HG02981 (cell line): Measurements from ENCODE around the gene TPRN.

ENCODE experiments used
- ATAC-seq: cut with Tn5 transposase; IDR thresholded peaks from one replicate; pipeline ENCODE4 v1.9.1; 2021; ENCODE audit warnings: mild to moderate bottlenecking, moderate library complexity; ENCODE audit not compliant: unreplicated experiment

TPRN gene

GRCh38 chr9:137146527-137146918 is 54.0 kb downstream of the TPRN start:
- no peak for ATAC-seq

DNA sequence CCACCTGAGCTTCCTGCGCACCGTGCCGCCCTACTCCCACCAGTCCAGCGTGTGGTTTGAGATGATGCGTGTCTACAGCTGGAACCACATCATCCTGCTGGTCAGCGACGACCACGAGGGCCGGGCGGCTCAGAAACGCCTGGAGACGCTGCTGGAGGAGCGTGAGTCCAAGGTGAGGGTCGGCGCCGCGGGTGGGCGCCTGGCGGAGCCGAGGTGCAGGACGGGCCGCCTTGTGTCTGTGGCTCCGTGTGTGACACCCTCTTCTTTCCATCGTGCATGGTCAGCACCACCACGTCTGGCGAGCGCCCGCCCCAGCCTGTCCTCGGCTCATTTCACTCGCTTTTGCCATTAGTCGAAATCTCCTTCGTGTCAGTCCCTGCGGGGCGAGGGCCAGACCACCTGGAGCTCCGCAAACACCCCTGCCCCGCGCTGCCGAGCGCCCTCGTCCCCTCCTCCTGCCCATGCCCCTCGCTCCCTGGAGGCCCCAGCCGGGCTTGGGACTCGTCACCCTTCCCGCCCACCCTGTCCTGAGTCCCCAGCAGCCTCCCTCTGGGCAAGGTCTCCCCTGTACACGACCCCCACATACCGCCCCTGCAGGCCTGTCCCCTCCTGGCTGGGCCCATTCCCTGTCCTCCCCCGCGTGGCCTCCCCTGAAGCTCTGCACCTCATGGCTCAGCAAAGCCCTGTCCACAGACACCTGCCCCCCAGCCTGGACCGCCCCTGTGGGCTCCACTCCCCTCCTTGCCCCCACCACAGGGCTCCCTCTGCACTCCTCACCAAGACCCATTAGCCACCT is 54.6 kb downstream of the TPRN start:
- ATAC-seq = no peak

DNA sequence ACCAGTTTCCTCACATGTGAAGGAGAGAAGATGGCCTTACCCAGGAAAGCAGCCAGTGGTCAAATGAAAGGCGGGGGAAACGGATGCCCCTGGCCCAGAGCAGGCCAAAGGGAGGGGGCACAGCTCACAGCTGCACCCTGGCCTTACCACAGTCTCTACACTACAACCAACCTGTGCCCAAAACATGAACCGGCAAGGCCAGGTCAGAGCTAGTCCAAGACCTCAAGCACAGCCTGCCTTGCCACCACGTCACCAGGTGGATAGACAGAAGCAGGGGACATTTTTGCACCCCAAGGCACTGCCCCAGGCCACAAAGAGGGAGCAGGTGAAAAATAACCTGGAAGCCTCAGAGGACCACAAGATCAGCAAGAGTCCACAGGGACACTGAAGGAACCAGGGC is 57.1 kb downstream of the TPRN start:
- no peak for ATAC-seq

DNA sequence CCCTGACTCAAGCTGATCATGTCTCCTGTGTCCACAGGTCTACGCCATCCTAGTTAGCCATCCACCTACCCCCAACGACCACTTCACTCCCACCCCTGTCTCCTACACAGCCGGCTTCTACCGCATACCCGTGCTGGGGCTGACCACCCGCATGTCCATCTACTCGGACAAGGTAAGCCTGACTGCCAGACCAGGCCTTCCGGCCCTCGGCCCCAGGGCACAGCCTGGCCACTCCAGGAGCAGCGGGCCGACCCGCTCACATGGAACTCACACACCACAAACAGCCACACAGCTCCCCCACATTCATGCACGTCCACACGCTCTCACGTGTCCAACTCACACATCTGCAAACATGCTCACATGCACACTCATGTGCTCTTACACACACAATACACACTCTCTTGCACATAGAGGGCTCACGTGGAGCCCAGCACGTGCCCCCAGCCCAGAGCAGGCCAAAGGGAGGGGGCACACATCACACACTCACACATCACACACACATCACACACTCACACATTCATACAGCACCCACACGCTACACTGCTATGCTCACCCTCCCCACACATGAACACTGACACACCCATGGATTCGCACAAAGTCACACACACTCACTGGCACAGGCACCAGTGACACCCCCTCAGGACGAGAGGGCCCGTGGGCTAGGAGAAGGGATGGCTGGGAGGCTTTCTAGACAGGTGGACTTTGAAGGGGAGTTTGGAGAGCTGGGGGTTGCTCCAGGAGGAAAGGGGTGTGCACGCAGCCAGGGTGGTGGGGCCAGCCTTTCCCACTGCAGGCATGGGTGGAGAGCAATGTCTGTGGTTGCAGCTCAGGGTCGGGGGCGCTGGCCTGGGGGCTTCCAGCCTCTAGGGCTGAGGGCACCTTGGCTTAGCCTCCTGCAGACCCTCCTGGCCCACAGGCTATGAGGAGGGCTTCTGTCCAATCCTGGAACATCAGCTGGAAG is 58.3 kb downstream of the TPRN start:
- no peak for ATAC-seq
